ENCODE measurements around the gene SUCNR1. TPM values are rescaled to one million over a fixed set of nuclear protein-coding genes. Genes with fewer than 3 reads are reported as not detected.
"Not testable (repeated sequence)": the region's sequence is repeated elsewhere in the genome, so short reads cannot be mapped to it uniquely, and the experiment has no call there.

The SUCNR1 gene
- polyA plus RNA-seq, 1 experiment, result not detected

DNA sequence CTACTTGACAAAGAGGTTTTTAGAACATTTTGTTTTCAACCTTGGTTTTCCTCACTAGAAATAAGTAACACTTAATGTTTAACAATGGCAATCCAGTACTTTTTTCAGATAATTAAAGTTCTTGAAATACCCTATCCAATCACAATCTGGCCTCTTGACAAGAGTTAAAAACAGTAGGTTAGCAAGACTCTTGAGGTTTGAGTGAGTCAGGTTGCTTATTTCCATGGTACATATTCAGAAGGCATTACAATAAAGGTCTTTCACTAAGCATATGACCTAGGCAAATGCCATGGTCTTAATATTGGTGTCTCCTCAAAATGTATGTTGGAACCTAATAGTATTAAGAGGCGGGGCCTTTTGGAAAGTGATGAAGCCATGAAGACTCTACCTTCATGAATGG, 5.6 kb downstream of the SUCNR1 start:
- TF ChIP-seq, protein P1, sequence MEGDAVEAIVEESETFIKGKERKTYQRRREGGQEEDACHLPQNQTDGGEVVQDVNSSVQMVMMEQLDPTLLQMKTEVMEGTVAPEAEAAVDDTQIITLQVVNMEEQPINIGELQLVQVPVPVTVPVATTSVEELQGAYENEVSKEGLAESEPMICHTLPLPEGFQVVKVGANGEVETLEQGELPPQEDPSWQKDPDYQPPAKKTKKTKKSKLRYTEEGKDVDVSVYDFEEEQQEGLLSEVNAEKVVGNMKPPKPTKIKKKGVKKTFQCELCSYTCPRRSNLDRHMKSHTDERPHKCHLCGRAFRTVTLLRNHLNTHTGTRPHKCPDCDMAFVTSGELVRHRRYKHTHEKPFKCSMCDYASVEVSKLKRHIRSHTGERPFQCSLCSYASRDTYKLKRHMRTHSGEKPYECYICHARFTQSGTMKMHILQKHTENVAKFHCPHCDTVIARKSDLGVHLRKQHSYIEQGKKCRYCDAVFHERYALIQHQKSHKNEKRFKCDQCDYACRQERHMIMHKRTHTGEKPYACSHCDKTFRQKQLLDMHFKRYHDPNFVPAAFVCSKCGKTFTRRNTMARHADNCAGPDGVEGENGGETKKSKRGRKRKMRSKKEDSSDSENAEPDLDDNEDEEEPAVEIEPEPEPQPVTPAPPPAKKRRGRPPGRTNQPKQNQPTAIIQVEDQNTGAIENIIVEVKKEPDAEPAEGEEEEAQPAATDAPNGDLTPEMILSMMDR (IDR thresholded peaks at IDR 0.05; ENCODE audit: low read depth, low read length), result no peak
- CTCF ChIA-PET, result no interaction called here

DNA sequence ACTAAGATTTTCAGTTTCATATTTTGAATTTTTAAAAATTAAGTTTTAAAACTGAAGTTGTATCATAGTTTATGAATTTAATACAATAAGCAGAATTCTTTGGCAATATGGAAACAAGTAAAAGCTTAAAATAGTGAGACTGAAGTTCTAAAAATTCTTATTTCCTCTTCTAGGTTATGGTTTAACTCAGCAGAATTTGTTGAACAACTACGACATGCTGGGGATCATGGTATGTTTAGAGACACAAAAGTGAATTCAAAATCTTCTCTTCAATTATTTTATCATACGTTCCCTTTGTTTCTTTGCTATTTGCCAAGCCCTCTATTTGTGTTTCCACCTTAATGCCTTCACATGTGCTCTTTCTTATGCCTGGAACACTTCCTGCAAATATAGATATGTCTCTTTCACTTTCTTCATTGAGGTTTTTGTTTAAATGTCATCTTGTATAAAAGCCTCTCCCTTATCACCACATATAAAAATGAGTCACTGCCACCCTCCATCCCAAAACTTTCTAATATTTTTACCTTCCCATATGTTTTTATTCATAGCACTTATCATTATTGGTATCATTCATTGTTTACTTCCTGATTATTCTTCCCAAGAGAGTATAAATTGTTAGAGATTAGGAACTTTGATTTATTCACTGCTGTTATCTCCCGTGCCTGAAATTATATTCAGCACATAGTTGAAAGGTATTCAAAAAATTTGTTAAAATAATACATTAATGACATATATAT, 6.4 kb downstream of the SUCNR1 start:
- no peaks in the 10 kb centered on the region for H3K27me3 ChIP-seq (ENCODE audit: control insufficient read depth, insufficient read depth, low read length)
- H3K4me3 ChIP-seq (ENCODE audit: low read depth, low read length), result no peak overlapping the region
- POLR2A ChIA-PET, result no interaction called here
- no peak overlapping the region for H3K27ac ChIP-seq (ENCODE audit: low read depth, low read length)
- TF ChIP-seq, protein P1 (IDR thresholded peaks at IDR 0.05; ENCODE audit: low read depth, low read length), result no peak
- H3K9me3 ChIP-seq (ENCODE audit: control insufficient read depth, insufficient read depth, low read length), result no peaks in the 10 kb centered on the region; the same call in 1 of the 2 replicates
- DNase-seq (ENCODE audit: low read depth, low spot score), result no peak
- CTCF ChIA-PET, result no interaction called here

More for the DNA sequence above, 5.6 kb downstream of the SUCNR1 start:
- no peak overlapping the region for H3K4me3 ChIP-seq (ENCODE audit: low read depth, low read length)
- POLR2A ChIA-PET, result no interaction called here
- H3K9me3 ChIP-seq (ENCODE audit: control insufficient read depth, insufficient read depth, low read length), result no peaks in the 10 kb centered on the region
- no peaks in the 10 kb centered on the region for H3K27me3 ChIP-seq (ENCODE audit: control insufficient read depth, insufficient read depth, low read length)
- H3K27ac ChIP-seq (ENCODE audit: low read depth, low read length), result no peak overlapping the region
- DNase-seq (ENCODE audit: low read depth, low spot score), result no peak

DNA sequence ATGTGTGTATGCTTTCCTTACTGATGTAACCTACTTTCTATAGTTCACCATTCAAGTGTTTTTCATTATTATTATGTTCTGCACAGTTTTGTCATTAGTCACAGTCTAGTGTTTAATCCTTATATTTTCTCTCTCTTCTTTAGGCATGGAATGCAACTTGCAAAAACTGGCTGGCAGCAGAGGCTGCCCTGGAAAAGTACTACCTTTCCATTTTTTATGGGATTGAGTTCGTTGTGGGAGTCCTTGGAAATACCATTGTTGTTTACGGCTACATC, 6.9 kb downstream of the SUCNR1 start:
- no peak overlapping the region for H3K4me3 ChIP-seq (ENCODE audit: low read depth, low read length)
- POLR2A ChIA-PET, result no interaction called here

DNA sequence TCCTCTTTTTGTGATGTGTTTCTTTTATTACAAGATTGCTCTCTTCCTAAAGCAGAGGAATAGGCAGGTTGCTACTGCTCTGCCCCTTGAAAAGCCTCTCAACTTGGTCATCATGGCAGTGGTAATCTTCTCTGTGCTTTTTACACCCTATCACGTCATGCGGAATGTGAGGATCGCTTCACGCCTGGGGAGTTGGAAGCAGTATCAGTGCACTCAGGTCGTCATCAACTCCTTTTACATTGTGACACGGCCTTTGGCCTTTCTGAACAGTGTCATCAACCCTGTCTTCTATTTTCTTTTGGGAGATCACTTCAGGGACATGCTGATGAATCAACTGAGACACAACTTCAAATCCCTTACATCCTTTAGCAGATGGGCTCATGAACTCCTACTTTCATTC, 7.7 kb downstream of the SUCNR1 start:
- DNase-seq (ENCODE audit: low read depth, low spot score), result no peak
- ChIA-PET CTCF (no interaction called here), POLR2A (no interaction called here)
- TF ChIP-seq, protein P1 (IDR thresholded peaks at IDR 0.05; ENCODE audit: low read depth, low read length), result no peak
- H3K27ac ChIP-seq (ENCODE audit: low read depth, low read length), result no peak overlapping the region
- H3K4me3 ChIP-seq (ENCODE audit: low read depth, low read length), result no peak overlapping the region
- peaks cover 5% of the 10 kb centered on the region for H3K9me3 ChIP-seq (ENCODE audit: control insufficient read depth, insufficient read depth, low read length)
- no peaks in the 10 kb centered on the region for H3K27me3 ChIP-seq (ENCODE audit: control insufficient read depth, insufficient read depth, low read length)

More for the DNA sequence above, 6.9 kb downstream of the SUCNR1 start:
- peaks cover 5% of the 10 kb centered on the region for H3K9me3 ChIP-seq (ENCODE audit: control insufficient read depth, insufficient read depth, low read length)
- CTCF ChIA-PET, result no interaction called here
- no peaks in the 10 kb centered on the region for H3K27me3 ChIP-seq (ENCODE audit: control insufficient read depth, insufficient read depth, low read length)
- TF ChIP-seq, protein P1 (IDR thresholded peaks at IDR 0.05; ENCODE audit: low read depth, low read length), result no peak
- DNase-seq (ENCODE audit: low read depth, low spot score), result no peak
- no peak overlapping the region for H3K27ac ChIP-seq (ENCODE audit: low read depth, low read length)

DNA sequence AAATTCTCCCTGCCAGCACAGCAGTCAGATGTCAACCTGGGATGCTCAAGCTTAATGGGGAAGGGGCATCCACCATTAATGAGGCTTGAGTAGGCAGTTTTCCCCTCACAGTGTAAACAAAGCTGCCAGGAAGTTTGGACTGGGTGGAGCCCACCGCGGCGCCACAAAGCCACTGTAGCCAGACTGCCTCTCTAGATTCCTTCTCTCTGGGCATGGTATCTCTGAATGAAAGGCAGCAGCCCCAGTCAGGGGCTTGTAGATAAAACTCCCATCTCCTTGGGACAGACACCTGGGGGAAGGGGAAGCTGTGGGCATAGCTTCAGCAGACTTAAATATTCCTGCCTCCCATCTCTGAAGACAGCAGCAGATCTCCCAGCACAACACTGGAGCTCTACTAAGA, 12.0 kb downstream of the SUCNR1 start:
- H3K27me3 ChIP-seq (ENCODE audit: control insufficient read depth, insufficient read depth, low read length); CTCF ChIA-PET; H3K4me3 ChIP-seq (ENCODE audit: low read depth, low read length); H3K9me3 ChIP-seq (ENCODE audit: control insufficient read depth, insufficient read depth, low read length); DNase-seq (ENCODE audit: low read depth, low spot score); H3K27ac ChIP-seq (ENCODE audit: low read depth, low read length); POLR2A ChIA-PET: not testable (repeated sequence)

DNA sequence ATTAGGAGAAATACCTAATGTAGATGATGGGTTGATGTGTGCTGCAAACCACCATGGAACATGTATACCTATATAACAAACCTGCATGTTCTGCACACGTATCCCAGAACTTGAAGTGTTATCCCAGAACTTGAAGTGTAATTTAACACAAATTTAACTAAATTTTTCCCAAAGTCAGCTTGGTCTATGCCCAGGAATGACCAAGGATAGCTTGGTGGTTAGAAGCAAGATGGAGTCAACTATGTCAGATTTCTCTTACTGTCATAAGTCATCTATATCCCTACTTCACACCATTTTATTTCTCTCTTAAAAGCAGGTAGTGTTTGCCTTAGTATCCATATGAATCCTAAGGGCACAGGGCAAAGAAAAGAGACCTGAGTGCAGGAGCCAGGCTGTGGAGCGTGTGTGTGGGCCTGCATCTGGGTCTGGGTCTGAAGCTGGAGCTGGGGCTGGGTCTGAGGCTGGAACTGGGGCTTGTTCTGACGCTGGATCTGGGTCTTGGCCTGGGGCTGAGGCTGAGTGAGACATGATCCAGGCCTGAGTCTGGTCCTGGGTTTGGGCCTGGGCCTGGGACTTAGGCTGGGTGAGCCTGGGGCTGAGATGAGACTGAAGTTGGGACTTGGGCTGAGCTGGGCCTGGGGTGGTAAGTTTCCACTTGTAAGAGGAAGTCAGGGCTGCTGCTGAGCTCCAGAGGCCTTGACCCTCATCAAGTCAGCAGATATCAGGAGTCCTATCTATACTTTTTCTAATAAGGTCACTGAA, 14.2 kb downstream of the SUCNR1 start:
- DNase-seq (ENCODE audit: low read depth, low spot score); H3K4me3 ChIP-seq (ENCODE audit: low read depth, low read length); H3K27ac ChIP-seq (ENCODE audit: low read depth, low read length); CTCF ChIA-PET; H3K27me3 ChIP-seq (ENCODE audit: control insufficient read depth, insufficient read depth, low read length); H3K9me3 ChIP-seq (ENCODE audit: control insufficient read depth, insufficient read depth, low read length); POLR2A ChIA-PET: not testable (repeated sequence)
